Measurements from ENCODE around the gene TMEM176B. TPM values are rescaled to one million over a fixed set of nuclear protein-coding genes. Genes with fewer than 3 reads are reported as not detected.
A peak's percentile ranks its signal among the peaks of the same experiment; 100 is the strongest.

TMEM176B gene
- total and polyA plus RNA-seq, 2 experiments from 2014 or later = not detected

- Histone ChIP-seq H3K27ac (no peak overlapping the region), H4K20me1 (ENCODE audit: insufficient read depth) (no peaks in the 10 kb centered on the region), H2AFZ (no peak overlapping the region), H3K36me3 (ENCODE audit: low read depth) (no peaks in the 10 kb centered on the region), H3K4me2 (ENCODE audit: unreplicated experiment) (no peak overlapping the region), H3K27me3 (replicated peaks; ENCODE audit: insufficient read depth) (no peaks in the 10 kb centered on the region), H3K79me2 (ENCODE audit: insufficient read depth) (no peaks in the 10 kb centered on the region), H3K4me1 (ENCODE audit: insufficient read depth) (no peaks in the 10 kb centered on the region), H3K9ac (no peak overlapping the region), H3K4me3 (no peak overlapping the region), H3K9me3 (ENCODE audit: low read depth) (no peaks in the 10 kb centered on the region), H3F3A (ENCODE audit: insufficient read depth) (no peaks in the 10 kb centered on the region), H3K9me2 (ENCODE audit: insufficient read depth) (no peaks in the 10 kb centered on the region)
- in situ Hi-C loops (cut with MboI) = no loop called here
- WGBS, 2 experiments (ENCODE audit: low coverage in 1 of 2, low lambda C conversion rate in 2 of 2, missing lambda C conversion rate in 2 of 2) = 56 to 57% methylated on average over 5 of the region's 5 CpGs
- no peak for DNase-seq
- TF ChIP-seq EZH2 (IDR thresholded peaks at IDR 0.05; ENCODE audit: insufficient read depth, poor library complexity, severe bottlenecking) (no peak), EZH2phosphoT487 (IDR thresholded peaks at IDR 0.05; ENCODE audit: insufficient read depth, low read depth) (no peak)
Measured at GRCh38 chr7:150791304-150791703, 8.9 kb downstream of the TMEM176B start.

GRCh38 chr7:150790416-150791075, 9.6 kb downstream of the TMEM176B start:
- Histone ChIP-seq H3F3A (ENCODE audit: insufficient read depth) (no peaks in the 10 kb centered on the region), H3K4me1 (ENCODE audit: insufficient read depth) (no peaks in the 10 kb centered on the region), H3K4me2 (ENCODE audit: unreplicated experiment) (no peak overlapping the region), H3K79me2 (ENCODE audit: insufficient read depth) (no peaks in the 10 kb centered on the region), H3K27ac (no peak overlapping the region), H3K9me3 (ENCODE audit: low read depth) (no peaks in the 10 kb centered on the region), H3K36me3 (ENCODE audit: low read depth) (no peaks in the 10 kb centered on the region), H3K4me3 (no peak overlapping the region), H4K20me1 (ENCODE audit: insufficient read depth) (no peaks in the 10 kb centered on the region), H3K9ac (no peak overlapping the region), H2AFZ (no peak overlapping the region), H3K27me3 (replicated peaks; ENCODE audit: insufficient read depth) (no peaks in the 10 kb centered on the region), H3K9me2 (ENCODE audit: insufficient read depth) (no peaks in the 10 kb centered on the region)
- in situ Hi-C loops (cut with MboI) = no loop called here
- no peak for DNase-seq
- no peak for TF ChIP-seq EZH2 (IDR thresholded peaks at IDR 0.05; ENCODE audit: insufficient read depth, poor library complexity, severe bottlenecking)
- no peak for TF ChIP-seq EZH2phosphoT487 (IDR thresholded peaks at IDR 0.05; ENCODE audit: insufficient read depth, low read depth)
- WGBS, 2 experiments (ENCODE audit: low coverage in 1 of 2, low lambda C conversion rate in 2 of 2, missing lambda C conversion rate in 2 of 2) = 51 to 53% methylated on average over 9 of the region's 9 CpGs

GRCh38 chr7:150788474-150789269, 11.5 kb downstream of the TMEM176B start:
- H3K9ac ChIP-seq = no peak overlapping the region
- in situ Hi-C loops (cut with MboI) = no loop called here
- no peak overlapping the region for H2AFZ ChIP-seq
- no peaks in the 10 kb centered on the region for H3F3A ChIP-seq (ENCODE audit: insufficient read depth)
- H3K4me3 ChIP-seq = no peak overlapping the region
- no peaks in the 10 kb centered on the region for H3K27me3 ChIP-seq (replicated peaks; ENCODE audit: insufficient read depth)
- peak; percentile 53 for DNase-seq
- no peak overlapping the region for H3K4me2 ChIP-seq (ENCODE audit: unreplicated experiment)
- no peaks in the 10 kb centered on the region for H3K4me1 ChIP-seq (ENCODE audit: insufficient read depth)
- H3K27ac ChIP-seq = no peak overlapping the region
- 57% methylated on average over 9 of the region's 9 CpGs for WGBS, 2 experiments (ENCODE audit: low coverage in 1 of 2, low lambda C conversion rate in 2 of 2, missing lambda C conversion rate in 2 of 2)
- H3K9me3 ChIP-seq (ENCODE audit: low read depth) = no peaks in the 10 kb centered on the region
- no peaks in the 10 kb centered on the region for H3K36me3 ChIP-seq (ENCODE audit: low read depth)
- no peaks in the 10 kb centered on the region for H3K9me2 ChIP-seq (ENCODE audit: insufficient read depth)
- H4K20me1 ChIP-seq (ENCODE audit: insufficient read depth) = no peaks in the 10 kb centered on the region
- no peaks in the 10 kb centered on the region for H3K79me2 ChIP-seq (ENCODE audit: insufficient read depth)
- TF ChIP-seq EZH2 (IDR thresholded peaks at IDR 0.05; ENCODE audit: insufficient read depth, poor library complexity, severe bottlenecking) (no peak), EZH2phosphoT487 (IDR thresholded peaks at IDR 0.05; ENCODE audit: insufficient read depth, low read depth) (no peak)

- no peak for TF ChIP-seq EZH2phosphoT487 (IDR thresholded peaks at IDR 0.05; ENCODE audit: insufficient read depth, low read depth)
- Histone ChIP-seq H2AFZ (no peak overlapping the region), H3K27me3 (replicated peaks; ENCODE audit: insufficient read depth) (no peaks in the 10 kb centered on the region), H4K20me1 (ENCODE audit: insufficient read depth) (no peaks in the 10 kb centered on the region), H3K4me2 (ENCODE audit: unreplicated experiment) (no peak overlapping the region), H3K9ac (no peak overlapping the region), H3K36me3 (ENCODE audit: low read depth) (no peaks in the 10 kb centered on the region), H3K4me1 (ENCODE audit: insufficient read depth) (no peaks in the 10 kb centered on the region), H3K4me3 (no peak overlapping the region), H3F3A (ENCODE audit: insufficient read depth) (no peaks in the 10 kb centered on the region), H3K27ac (no peak overlapping the region), H3K9me3 (ENCODE audit: low read depth) (no peaks in the 10 kb centered on the region), H3K79me2 (ENCODE audit: insufficient read depth) (no peaks in the 10 kb centered on the region), H3K9me2 (ENCODE audit: insufficient read depth) (no peaks in the 10 kb centered on the region)
- in situ Hi-C loops (cut with MboI) = no loop called here
- 31 to 33% methylated on average over 10 of the region's 10 CpGs for WGBS, 2 experiments (ENCODE audit: low coverage in 1 of 2, low lambda C conversion rate in 2 of 2, missing lambda C conversion rate in 2 of 2)
- DNase-seq = peak; percentile 18
Measured at GRCh38 chr7:150787321-150788281, 12.6 kb downstream of the TMEM176B start.
